Transverse colon (tissue), 4 donors: Measurements from ENCODE around the gene LPIN2. TPM values are rescaled to one million over a fixed set of nuclear protein-coding genes. Genes with fewer than 3 reads are reported as not detected.

Experiments
- DNase-seq: peaks from one replicate; pipeline ENCODE4 v3.0.0-alpha.2; 2019
- H3K27ac ChIP-seq, 4 donors: fragments of 200-600 bp; sonication (generic); 2 replicates each; pipeline ENCODE4 v1.5.1; 2016 to 2018; ENCODE audit warnings: inconsistent platforms in 4 of 4
- H3K27me3 ChIP-seq: fragments of 200-600 bp; sonication (generic); 2 replicates; pipeline ENCODE4 v1.5.1; 2017; ENCODE audit warnings: inconsistent platforms
- H3K36me3 ChIP-seq, 4 donors: fragments of 200-600 bp; sonication (generic); 2 replicates each; pipeline ENCODE4 v1.5.1; 2017 to 2019; ENCODE audit warnings: inconsistent platforms in 4 of 4
- H3K4me1 ChIP-seq, 4 donors: fragments of 200-600 bp; sonication (generic); 2 replicates each; pipeline ENCODE4 v1.5.1; 2017 to 2020; ENCODE audit warnings: inconsistent platforms in 4 of 4
- H3K4me3 ChIP-seq, 4 donors: fragments of 200-600 bp; sonication (generic); 1 replicate in 1 of 4; 2 replicates in 3 of 4; pipeline versions ENCODE4 v1.5.1 to v1.6.1; 2017 to 2019; ENCODE audit warnings: inconsistent platforms in 4 of 4
- H3K9me3 ChIP-seq, 2 donors: fragments of 200-600 bp; sonication (generic); 2 replicates each; pipeline ENCODE4 v1.5.1; 2017 to 2019; ENCODE audit warnings: inconsistent platforms in 2 of 2
- EP300 ChIP-seq: sonication (generic); formaldehyde crosslinking; IDR thresholded peaks from one replicate; pipeline ENCODE4 v1.6.1; 2017; ENCODE audit warnings: antibody characterized with exemption, low read depth
- POLR2A ChIP-seq: fragments of 450-650 bp; IDR thresholded peaks from one replicate; pipeline ENCODE4 v1.6.1; 2016; ENCODE audit warnings: antibody characterized with exemption, mild to moderate bottlenecking, moderate library complexity
- POLR2AphosphoS5 ChIP-seq, 3 donors: sonication (generic); formaldehyde crosslinking; IDR thresholded peaks; one replicate each; pipeline ENCODE4 v1.6.1; 2016; ENCODE audit warnings: antibody characterized with exemption in 3 of 3
- WGBS, 2 donors: methylation state at CpG; one replicate each; pipeline ENCODE4 v1.1.5; 2018; ENCODE audit warnings: low coverage in 1 of 2; 5-methylcytosine and 5-hydroxymethylcytosine counted together
- in situ Hi-C, 4 donors: fragments of 200-750 bp; cut with MboI; loops; one replicate each; pipeline versions ENCODE4 v1.15.0 to v1.15.1; 2017; ENCODE audit warnings: low sequenced_read_pairs in 3 of 4, low pct_ligation_motif_present in 1 of 4, low pct_unique_long_range_greater_than_20kb in 1 of 4
- intact Hi-C: fragments of 100-400 bp; cut with DNase I; formaldehyde crosslinking; loops from one replicate; pipeline ENCODE4 v1.15.1; 2023; ENCODE audit warnings: low total_unique reads
- total RNA-seq, 4 donors: library from RNA; depleted of rRNA; stranded (reverse); fragments of >200 nt; gene quantifications; one replicate each; pipeline ENCODE4 v1.1.0, GENCODE V29; 2016
- TF ChIP-seq, protein P1 (sequence below), 5 experiments: fragments of 200-600 bp in 3 of 5; fragments of 450-650 bp in 2 of 5; sonication (generic) in 3 of 5; IDR thresholded peaks; 1 replicate in 2 of 5; 2 replicates in 3 of 5; pipeline ENCODE4 v1.5.1; 2016 to 2017; ENCODE audit warnings: antibody characterized with exemption in 5 of 5, inconsistent platforms in 3 of 5, mild to moderate bottlenecking in 2 of 5, moderate library complexity in 1 of 5

LPIN2 gene
- total RNA-seq, 4 donors from 2014 or later, result 11.1 to 151 (median 87.0) TPM

DNA sequence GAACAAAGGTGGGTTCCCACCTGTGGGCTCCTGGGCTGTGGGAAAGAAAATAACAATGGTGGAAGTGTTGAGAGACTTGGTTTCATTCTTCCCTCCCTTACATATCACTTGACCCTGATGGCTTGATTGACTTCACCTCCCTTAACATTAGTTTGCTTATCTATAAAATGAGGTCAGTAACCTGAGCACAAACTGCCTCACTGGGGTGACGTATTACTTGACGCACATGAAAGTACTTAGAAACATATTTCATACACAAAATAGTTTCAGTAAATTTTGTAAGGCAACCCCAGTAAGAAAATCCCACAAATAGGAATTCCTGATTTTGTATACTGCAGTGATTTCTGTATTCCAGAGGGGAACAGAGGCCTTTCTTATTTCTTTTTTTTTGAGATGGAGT is 29.4 kb upstream of the LPIN2 start:
- WGBS, 2 donors, result 71 to 75% methylated on average over 2 of the region's 2 CpGs
- H3K27me3 ChIP-seq, result no peaks in the 10 kb centered on the region
- no peak for TF ChIP-seq EP300
- TF ChIP-seq POLR2A, result no peak
- TF ChIP-seq, protein P1, sequence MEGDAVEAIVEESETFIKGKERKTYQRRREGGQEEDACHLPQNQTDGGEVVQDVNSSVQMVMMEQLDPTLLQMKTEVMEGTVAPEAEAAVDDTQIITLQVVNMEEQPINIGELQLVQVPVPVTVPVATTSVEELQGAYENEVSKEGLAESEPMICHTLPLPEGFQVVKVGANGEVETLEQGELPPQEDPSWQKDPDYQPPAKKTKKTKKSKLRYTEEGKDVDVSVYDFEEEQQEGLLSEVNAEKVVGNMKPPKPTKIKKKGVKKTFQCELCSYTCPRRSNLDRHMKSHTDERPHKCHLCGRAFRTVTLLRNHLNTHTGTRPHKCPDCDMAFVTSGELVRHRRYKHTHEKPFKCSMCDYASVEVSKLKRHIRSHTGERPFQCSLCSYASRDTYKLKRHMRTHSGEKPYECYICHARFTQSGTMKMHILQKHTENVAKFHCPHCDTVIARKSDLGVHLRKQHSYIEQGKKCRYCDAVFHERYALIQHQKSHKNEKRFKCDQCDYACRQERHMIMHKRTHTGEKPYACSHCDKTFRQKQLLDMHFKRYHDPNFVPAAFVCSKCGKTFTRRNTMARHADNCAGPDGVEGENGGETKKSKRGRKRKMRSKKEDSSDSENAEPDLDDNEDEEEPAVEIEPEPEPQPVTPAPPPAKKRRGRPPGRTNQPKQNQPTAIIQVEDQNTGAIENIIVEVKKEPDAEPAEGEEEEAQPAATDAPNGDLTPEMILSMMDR (IDR thresholded peaks at IDR 0.05), result no peak
- TF ChIP-seq POLR2AphosphoS5 (IDR thresholded peaks at IDR 0.05), result peak in 1 of 3 donors; percentile 16
- H3K36me3 ChIP-seq, result no peaks in the 10 kb centered on the region
- no peak overlapping the region for H3K4me3 ChIP-seq
- intact Hi-C loops (no loop called here), in situ Hi-C loops (no loop called here)
- H3K27ac ChIP-seq, result peak overlapping the region in 1 of 4 donors; percentile 15
- H3K4me1 ChIP-seq, result peaks cover 7 to 29% (median 9%) of the 10 kb centered on the region in 4 donors
- no peaks in the 10 kb centered on the region for H3K9me3 ChIP-seq
- no peak for DNase-seq

DNA sequence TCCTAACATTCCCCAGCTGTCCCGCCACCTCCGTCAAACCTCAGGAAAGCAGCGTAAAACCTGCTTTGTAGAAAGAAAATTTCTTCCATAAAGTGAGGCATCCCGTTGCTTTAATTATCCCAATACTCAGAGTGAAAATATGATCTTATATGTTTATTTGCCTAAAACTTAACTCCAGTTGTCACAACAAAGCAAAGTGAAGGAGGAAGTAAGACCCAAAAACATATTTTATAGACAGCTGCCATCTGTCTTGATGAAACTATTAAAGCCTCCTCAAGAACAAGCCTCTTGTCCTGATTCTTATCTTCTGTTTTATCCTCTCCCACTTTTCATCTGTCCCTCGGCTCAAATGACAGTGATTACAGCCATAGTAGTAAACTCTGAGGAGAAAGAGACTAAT is 28.9 kb upstream of the LPIN2 start:
- intact Hi-C loops (no loop called here), in situ Hi-C loops (no loop called here)
- Histone ChIP-seq H3K4me3 (no peak overlapping the region), H3K4me1 (peaks cover 7 to 29% (median 10%) of the 10 kb centered on the region in 4 donors), H3K9me3 (no peaks in the 10 kb centered on the region), H3K27ac (peak overlapping the region in 1 of 4 donors; percentile 15), H3K36me3 (no peaks in the 10 kb centered on the region), H3K27me3 (no peaks in the 10 kb centered on the region)
- no peak for DNase-seq
- TF ChIP-seq EP300, result no peak
- TF ChIP-seq, protein P1 (IDR thresholded peaks at IDR 0.05), result no peak
- TF ChIP-seq POLR2AphosphoS5 (IDR thresholded peaks at IDR 0.05), result no peak
- TF ChIP-seq POLR2A, result no peak
- 72 to 76% methylated on average over 4 to 5 of the region's 5 CpGs for WGBS, 2 donors

DNA sequence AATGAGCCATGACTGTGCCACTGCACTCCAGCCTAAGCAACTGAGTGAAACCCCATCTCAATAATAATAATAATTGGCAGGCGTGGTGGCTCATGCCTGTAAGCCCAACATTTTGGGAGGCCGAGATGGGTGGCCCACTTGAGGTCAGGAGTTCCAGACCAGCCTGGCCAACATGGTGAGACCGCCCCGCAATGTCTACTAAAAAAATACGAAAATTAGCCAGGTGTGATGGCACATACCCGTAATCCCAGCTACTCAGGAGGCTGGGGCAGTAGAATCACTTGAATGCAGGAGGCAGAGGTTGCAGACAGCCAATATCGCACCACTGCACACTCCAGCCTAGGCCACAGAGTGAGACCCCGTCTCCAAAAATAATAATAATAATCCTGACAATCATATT is 27.9 kb upstream of the LPIN2 start:
- H3K4me3 ChIP-seq, result no peak overlapping the region
- in situ Hi-C loops (no loop called here), intact Hi-C loops (no loop called here)
- H3K4me1 ChIP-seq, result peaks cover 6 to 24% (median 9%) of the 10 kb centered on the region in 4 donors
- no peak for DNase-seq
- no peak overlapping the region for H3K27ac ChIP-seq
- H3K9me3 ChIP-seq, result no peaks in the 10 kb centered on the region
- TF ChIP-seq, protein P1 (IDR thresholded peaks at IDR 0.05), result no peak
- TF ChIP-seq POLR2AphosphoS5 (IDR thresholded peaks at IDR 0.05) (no peak), POLR2A (no peak), EP300 (no peak)
- no peaks in the 10 kb centered on the region for H3K27me3 ChIP-seq
- H3K36me3 ChIP-seq, result no peaks in the 10 kb centered on the region
- WGBS, 2 donors, result 96 to 99% methylated on average over 4 to 8 of the region's 8 CpGs

DNA sequence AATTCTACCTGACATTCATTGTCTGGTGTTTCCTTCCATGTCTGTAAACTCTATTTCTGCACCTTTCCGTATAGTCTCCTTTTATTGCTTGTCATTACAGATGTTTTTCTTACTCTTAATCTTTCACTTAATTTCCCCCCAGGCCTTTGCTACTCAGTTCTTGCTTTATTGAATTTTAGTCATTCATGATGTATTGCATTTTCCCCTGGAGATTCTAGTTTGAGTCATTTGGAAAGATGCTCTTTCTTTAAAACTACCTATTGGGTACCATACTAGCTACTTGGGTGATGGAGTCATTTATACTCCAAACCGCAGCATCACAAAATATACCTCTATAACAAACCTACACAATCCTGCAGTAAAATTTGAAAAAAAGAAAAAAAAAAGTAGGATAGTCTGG is 27.2 kb upstream of the LPIN2 start:
- Histone ChIP-seq H3K36me3 (no peaks in the 10 kb centered on the region), H3K4me3 (no peak overlapping the region), H3K27me3 (no peaks in the 10 kb centered on the region), H3K27ac (no peak overlapping the region), H3K4me1 (peaks cover 6 to 16% (median 9%) of the 10 kb centered on the region in 4 donors), H3K9me3 (no peaks in the 10 kb centered on the region)
- TF ChIP-seq POLR2A, result no peak
- TF ChIP-seq, protein P1 (IDR thresholded peaks at IDR 0.05), result no peak
- no peak for DNase-seq
- in situ Hi-C loops, result no loop called here
- intact Hi-C loops, result no loop called here
- WGBS, 2 donors, result 78% methylated on average over 1 to 2 of the region's 2 CpGs
